Astrocyte of the spinal cord (primary cell): ENCODE data around the gene QKI.

ENCODE experiments used
- DNase-seq: peaks from one replicate; pipeline ENCODE4 v3.0.0; 2011; ENCODE audit warnings: low read depth, low spot score
- H3K4me3 ChIP-seq: 2 replicates; pipeline ENCODE4 v1.5.1; 2011; ENCODE audit warnings: low read depth, mild to moderate bottlenecking, low read length, moderate library complexity
- in situ Hi-C: cut with HindIII; loops from 2 replicates; pipeline ENCODE4 v1.10.0; 2017; ENCODE audit warnings: low sequenced_read_pairs
- TF ChIP-seq, protein P1 (sequence below): IDR thresholded peaks from 2 replicates; pipeline ENCODE4 v1.5.1; 2012; ENCODE audit warnings: low read depth, mild to moderate bottlenecking, low read length, inconsistent platforms

The QKI gene

DNA sequence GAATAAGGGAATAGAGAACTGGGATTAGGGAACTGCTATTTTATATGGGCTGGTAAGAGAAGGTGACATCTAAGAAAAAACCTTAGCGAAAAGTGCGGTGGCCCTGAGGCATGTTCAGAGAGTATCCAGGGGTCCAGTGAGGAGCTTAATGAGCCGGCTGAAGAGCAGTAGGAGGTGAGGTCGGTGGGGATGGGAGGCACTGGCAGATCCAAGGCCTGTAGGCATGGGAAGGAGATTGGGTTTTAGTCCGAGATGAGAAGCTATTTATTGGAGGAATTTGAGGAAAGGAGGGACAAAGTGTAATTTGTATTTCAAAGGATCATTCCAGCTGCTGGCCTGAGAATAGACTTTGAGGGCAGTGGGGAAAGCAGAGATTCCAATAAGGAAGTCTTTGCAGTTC, 123.8 kb downstream of the QKI start:
- no peak for DNase-seq
- TF ChIP-seq, protein P1, sequence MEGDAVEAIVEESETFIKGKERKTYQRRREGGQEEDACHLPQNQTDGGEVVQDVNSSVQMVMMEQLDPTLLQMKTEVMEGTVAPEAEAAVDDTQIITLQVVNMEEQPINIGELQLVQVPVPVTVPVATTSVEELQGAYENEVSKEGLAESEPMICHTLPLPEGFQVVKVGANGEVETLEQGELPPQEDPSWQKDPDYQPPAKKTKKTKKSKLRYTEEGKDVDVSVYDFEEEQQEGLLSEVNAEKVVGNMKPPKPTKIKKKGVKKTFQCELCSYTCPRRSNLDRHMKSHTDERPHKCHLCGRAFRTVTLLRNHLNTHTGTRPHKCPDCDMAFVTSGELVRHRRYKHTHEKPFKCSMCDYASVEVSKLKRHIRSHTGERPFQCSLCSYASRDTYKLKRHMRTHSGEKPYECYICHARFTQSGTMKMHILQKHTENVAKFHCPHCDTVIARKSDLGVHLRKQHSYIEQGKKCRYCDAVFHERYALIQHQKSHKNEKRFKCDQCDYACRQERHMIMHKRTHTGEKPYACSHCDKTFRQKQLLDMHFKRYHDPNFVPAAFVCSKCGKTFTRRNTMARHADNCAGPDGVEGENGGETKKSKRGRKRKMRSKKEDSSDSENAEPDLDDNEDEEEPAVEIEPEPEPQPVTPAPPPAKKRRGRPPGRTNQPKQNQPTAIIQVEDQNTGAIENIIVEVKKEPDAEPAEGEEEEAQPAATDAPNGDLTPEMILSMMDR = no peak
- H3K4me3 ChIP-seq = no peak overlapping the region
- in situ Hi-C loops = no loop called here

DNA sequence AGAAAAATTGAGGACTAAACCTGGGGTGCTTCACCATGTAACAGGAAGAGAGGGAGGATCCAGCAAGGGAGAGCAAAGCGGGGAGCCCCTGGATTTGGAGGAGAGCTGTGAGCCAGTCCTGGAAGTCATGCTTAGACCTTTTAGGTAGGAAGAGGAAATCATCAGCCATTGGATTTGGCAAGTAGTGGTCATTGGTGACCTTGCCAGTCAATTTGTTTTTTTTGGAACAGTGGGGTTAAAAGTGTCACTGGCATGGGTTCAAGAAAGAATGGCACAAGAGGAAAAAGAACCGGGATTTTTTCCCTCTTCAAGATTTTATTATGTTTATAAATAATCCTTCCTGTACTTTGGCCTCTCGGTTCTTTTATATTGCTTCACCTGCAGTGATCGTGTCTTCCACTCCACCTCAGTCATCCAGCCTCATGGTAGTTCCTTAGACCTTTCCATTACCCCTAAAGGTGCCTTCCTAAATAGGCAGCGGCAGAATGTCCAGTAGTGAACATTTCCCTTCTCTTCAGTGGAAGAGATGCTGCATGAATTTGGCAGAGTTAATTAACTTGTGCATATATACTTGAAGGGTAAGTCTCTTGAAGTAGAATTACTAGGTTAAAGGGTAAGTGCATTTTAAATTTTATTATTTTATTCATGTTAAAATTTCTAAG, 124.7 kb downstream of the QKI start:
- in situ Hi-C loops = no loop called here
- TF ChIP-seq, protein P1 = no peak
- no peak overlapping the region for H3K4me3 ChIP-seq
- no peak for DNase-seq

DNA sequence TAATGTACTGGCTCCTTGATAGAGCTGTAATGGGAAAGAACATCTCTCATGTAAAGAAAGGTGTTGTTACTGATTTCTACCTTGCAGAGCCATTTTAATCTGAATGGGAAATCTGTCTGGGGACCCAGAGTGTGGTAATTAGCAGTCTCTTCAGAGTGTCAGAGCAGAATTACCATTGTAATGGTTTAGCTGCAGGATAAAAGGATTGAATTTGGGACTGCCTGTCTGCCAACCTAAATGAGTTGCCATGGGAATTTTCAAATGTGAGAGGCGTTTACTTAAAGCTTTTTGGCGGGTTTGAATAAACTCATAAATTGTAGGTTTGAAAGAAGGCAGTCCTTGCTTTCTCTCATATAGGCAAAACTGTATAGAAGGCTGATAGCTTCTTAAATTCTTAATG, 128.8 kb downstream of the QKI start:
- DNase-seq = no peak
- TF ChIP-seq, protein P1 = no peak
- in situ Hi-C loops = no loop called here
- no peak overlapping the region for H3K4me3 ChIP-seq

DNA sequence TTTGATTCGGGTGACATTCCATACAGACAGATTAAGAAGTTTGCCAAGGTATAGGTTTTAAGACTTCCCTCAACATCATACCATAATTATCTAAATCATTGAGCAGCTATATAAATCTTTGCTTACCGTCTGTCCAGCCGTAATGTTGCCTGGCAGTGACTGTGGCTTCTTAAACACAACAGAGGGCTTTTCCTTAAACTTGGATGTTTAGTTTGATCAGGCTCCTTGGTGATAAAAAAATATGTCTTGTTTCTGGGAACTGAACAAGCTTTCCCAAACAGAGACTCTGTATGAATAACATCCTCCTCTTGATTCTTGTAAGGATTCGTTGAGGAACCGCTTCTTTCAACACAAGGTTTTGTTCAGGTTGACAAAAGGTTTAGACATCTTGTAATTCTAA, 130.9 kb downstream of the QKI start:
- H3K4me3 ChIP-seq = no peak overlapping the region
- DNase-seq = no peak
- in situ Hi-C loops = no loop called here
- TF ChIP-seq, protein P1 = no peak

DNA sequence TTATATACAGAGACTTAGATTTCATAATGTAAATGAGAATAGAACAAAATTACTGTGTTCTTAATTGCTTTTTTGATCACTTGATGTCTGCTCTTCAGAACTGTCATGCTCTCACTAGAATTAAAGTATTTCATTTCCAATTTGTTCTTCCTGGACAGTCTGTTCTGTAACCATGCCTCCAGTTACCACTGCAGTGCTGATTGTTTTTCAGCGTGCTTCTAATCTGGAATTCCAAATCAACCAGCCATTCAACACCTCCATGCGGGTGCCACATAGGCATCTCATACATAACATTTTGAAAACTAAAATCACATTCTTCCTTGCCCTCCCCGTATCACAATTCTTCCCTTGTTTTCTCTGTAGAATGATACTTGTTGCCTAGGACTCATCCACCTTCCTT, 132.8 kb downstream of the QKI start:
- in situ Hi-C loops = no loop called here
- no peak overlapping the region for H3K4me3 ChIP-seq
- no peak for DNase-seq
- TF ChIP-seq, protein P1 = no peak

DNA sequence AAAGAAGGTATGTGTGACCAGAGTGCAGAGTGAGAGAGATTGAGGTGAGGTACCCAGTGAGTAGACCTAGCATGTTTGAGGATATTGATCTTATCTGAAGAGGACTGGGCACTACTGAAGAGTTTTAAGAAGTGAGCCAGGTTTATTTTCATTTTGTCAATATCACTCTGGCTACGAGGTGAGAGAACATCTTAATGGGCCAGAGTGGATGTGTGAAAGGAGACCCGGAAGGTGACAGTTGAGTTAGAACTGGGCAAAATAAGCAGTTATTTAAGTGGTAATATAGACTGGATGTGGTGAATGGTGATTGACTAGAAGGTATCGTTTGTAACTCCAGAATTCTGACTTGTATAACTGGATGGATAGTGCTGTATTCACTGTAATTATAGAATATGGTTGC, 134.1 kb downstream of the QKI start:
- in situ Hi-C loops = no loop called here
- no peak overlapping the region for H3K4me3 ChIP-seq
- TF ChIP-seq, protein P1 = no peak
- DNase-seq = no peak
